H9 (cell line): ENCODE measurements around the gene CRYBB1. TPM values are rescaled to one million over a fixed set of nuclear protein-coding genes. Genes with fewer than 3 reads are reported as not detected.

Experiments used
- DNase-seq: peaks from one replicate; pipeline ENCODE4 v3.0.0-alpha.2; 2017
- H2AFZ ChIP-seq: one replicate; pipeline ENCODE4 v1.6.1; 2013; ENCODE audit warnings: mild to moderate bottlenecking, low read length, control low read depth, moderate library complexity
- H2AK5ac ChIP-seq: 2 replicates; pipeline ENCODE4 v1.6.1; 2013; ENCODE audit warnings: low read length, control low read depth, mixed read lengths; ENCODE audit not compliant: insufficient read length
- H2BK120ac ChIP-seq: one replicate; pipeline ENCODE4 v1.6.1; 2013; ENCODE audit warnings: low read depth, mild to moderate bottlenecking, low read length, control low read depth, inconsistent platforms; ENCODE audit not compliant: poor library complexity, severe bottlenecking
- H2BK12ac ChIP-seq: 2 replicates; pipeline ENCODE4 v1.6.1; 2013; ENCODE audit warnings: low read length, control low read depth, mixed read lengths, low read depth; ENCODE audit not compliant: insufficient read length
- H2BK15ac ChIP-seq: 2 replicates; pipeline ENCODE4 v1.6.1; 2013; ENCODE audit warnings: low read depth, low read length, control low read depth
- H2BK20ac ChIP-seq: one replicate; pipeline ENCODE4 v1.6.1; 2013; ENCODE audit warnings: low read depth, mild to moderate bottlenecking, low read length, control low read depth, inconsistent platforms; ENCODE audit not compliant: poor library complexity, severe bottlenecking
- H2BK5ac ChIP-seq: 2 replicates; pipeline ENCODE4 v1.6.1; 2013; ENCODE audit warnings: low read length, control low read depth, mixed read lengths; ENCODE audit not compliant: insufficient read length
- H3K14ac ChIP-seq: 2 replicates; pipeline ENCODE4 v1.6.1; 2013; ENCODE audit warnings: low read length, control low read depth; ENCODE audit not compliant: insufficient read depth
- H3K18ac ChIP-seq: 2 replicates; pipeline ENCODE4 v1.6.1; 2013; ENCODE audit warnings: low read depth, mild to moderate bottlenecking, mixed read lengths, low read length, control low read depth; ENCODE audit not compliant: insufficient read length
- H3K23ac ChIP-seq: 2 replicates; pipeline ENCODE4 v1.6.1; 2013; ENCODE audit warnings: low read length, control low read depth, mixed read lengths, low read depth; ENCODE audit not compliant: insufficient read length
- H3K23me2 ChIP-seq: 2 replicates; pipeline ENCODE4 v1.6.1; 2013; ENCODE audit warnings: low read depth, mild to moderate bottlenecking, mixed read lengths, low read length, control low read depth; ENCODE audit not compliant: insufficient read length, poor library complexity, severe bottlenecking
- H3K27ac ChIP-seq: 2 replicates; pipeline ENCODE4 v1.5.1; 2013; ENCODE audit warnings: low read length, control low read depth, mixed read lengths, low read depth; ENCODE audit not compliant: insufficient read length
- H3K27me3 ChIP-seq: 2 replicates; pipeline ENCODE4 v1.6.1; 2013; ENCODE audit warnings: low read length, control low read depth, inconsistent platforms; ENCODE audit not compliant: insufficient read depth
- H3K4ac ChIP-seq: 2 replicates; pipeline ENCODE4 v1.6.1; 2013; ENCODE audit warnings: low read depth, mild to moderate bottlenecking, control low read depth, inconsistent platforms, low read length, moderate library complexity
- H3K4me1 ChIP-seq: 2 replicates; pipeline ENCODE4 v1.6.1; 2013; ENCODE audit warnings: low read length, control low read depth, inconsistent platforms; ENCODE audit not compliant: insufficient read depth
- H3K4me2 ChIP-seq: 2 replicates; pipeline ENCODE4 v1.6.1; 2013; ENCODE audit warnings: low read length, control low read depth, mixed read lengths; ENCODE audit not compliant: insufficient read length, insufficient read depth
- H3K56ac ChIP-seq: 2 replicates; pipeline ENCODE4 v1.6.1; 2013; ENCODE audit warnings: low read depth, mild to moderate bottlenecking, mixed read lengths, low read length, control low read depth; ENCODE audit not compliant: insufficient read length
- H3K79me1 ChIP-seq: 2 replicates; pipeline ENCODE4 v1.6.1; 2013; ENCODE audit warnings: low read depth, mild to moderate bottlenecking, moderate library complexity, low read length, control low read depth, inconsistent platforms; ENCODE audit not compliant: insufficient read depth, poor library complexity, severe bottlenecking
- H3K79me2 ChIP-seq: 2 replicates; pipeline ENCODE4 v1.6.1; 2013; ENCODE audit warnings: low read length, control low read depth, inconsistent platforms; ENCODE audit not compliant: insufficient read depth
- H3K9ac ChIP-seq: 2 replicates; pipeline ENCODE4 v1.6.1; 2013; ENCODE audit warnings: low read length, control low read depth, mixed read lengths; ENCODE audit not compliant: insufficient read length; ENCODE audit errors: extremely low read depth
- H3K9me3 ChIP-seq: one replicate; pipeline ENCODE4 v1.6.1; 2013; ENCODE audit warnings: low read depth, low read length, inconsistent platforms; ENCODE audit not compliant: control insufficient read depth
- H3T11ph ChIP-seq: one replicate; pipeline ENCODE4 v1.6.1; 2013; ENCODE audit warnings: mild to moderate bottlenecking, low read length, control low read depth, inconsistent platforms
- H4K20me1 ChIP-seq: one replicate; pipeline ENCODE4 v1.6.1; 2013; ENCODE audit not compliant: control insufficient read depth, insufficient read length, insufficient read depth
- H4K5ac ChIP-seq: 2 replicates; pipeline ENCODE4 v1.6.1; 2013; ENCODE audit warnings: low read depth, mild to moderate bottlenecking, mixed read lengths, low read length, control low read depth; ENCODE audit not compliant: insufficient read length
- H4K8ac ChIP-seq: replicated peaks from 2 replicates; pipeline ENCODE4 v1.6.1; 2013; ENCODE audit warnings: low read length, control low read depth, mixed read lengths, low read depth; ENCODE audit not compliant: insufficient read length
- H4K91ac ChIP-seq: 2 replicates; pipeline ENCODE4 v1.6.1; 2013; ENCODE audit warnings: low read depth, mild to moderate bottlenecking, moderate library complexity, mixed read lengths, low read length, control low read depth; ENCODE audit not compliant: insufficient read length
- H3K27ac Mint-ChIP-seq, 3 experiments: 2 replicates in 2 of 3; 3 replicates in 1 of 3; pipeline ENCODE4 v1.8.0; 2020 to 2021; ENCODE audit warnings: mixed read lengths in 3 of 3, mild to moderate bottlenecking in 1 of 3, moderate library complexity in 1 of 3
- H3K27me3 Mint-ChIP-seq: 2 replicates; pipeline ENCODE4 v1.8.0; 2021; ENCODE audit warnings: low read depth, mild to moderate bottlenecking, moderate library complexity, mixed read lengths
- H3K36me3 Mint-ChIP-seq, 3 experiments: 2 replicates in 2 of 3; 3 replicates in 1 of 3; pipeline ENCODE4 v1.8.0; 2020 to 2021; ENCODE audit warnings: low read depth in 3 of 3, mixed read lengths in 3 of 3; ENCODE audit not compliant: insufficient read depth in 1 of 3
- H3K4me1 Mint-ChIP-seq, 2 experiments: 2 replicates each; pipeline ENCODE4 v1.8.0; 2020; ENCODE audit warnings: mixed read lengths in 2 of 2
- H3K4me3 Mint-ChIP-seq, 2 experiments: 2 replicates in 1 of 2; 3 replicates in 1 of 2; pipeline ENCODE4 v1.8.0; 2020 to 2021; ENCODE audit warnings: mild to moderate bottlenecking in 2 of 2, mixed read lengths in 2 of 2, moderate library complexity in 1 of 2
- H3K9me3 Mint-ChIP-seq, 2 experiments: 2 replicates in 1 of 2; 3 replicates in 1 of 2; pipeline ENCODE4 v1.8.0; 2020; ENCODE audit warnings: mild to moderate bottlenecking in 2 of 2, mixed read lengths in 2 of 2, moderate library complexity in 1 of 2
- CTCF ChIP-seq: fragments of 200-600 bp; sonication (generic); conservative IDR thresholded peaks from 3 replicates; pipeline ENCODE4 v1.8.0; 2021; ENCODE audit warnings: antibody characterized with exemption, mild to moderate bottlenecking
- WGBS: extraction: QIAGEN DNeasy Blood & Tissue Kit; methylation state at CpG from one replicate; pipeline ENCODE4 v1.1.7; 2013; ENCODE audit warnings: missing lambda C conversion rate, low lambda C conversion rate, mixed read lengths; ENCODE audit not compliant: insufficient read length; ENCODE audit errors: extremely low coverage; 5-methylcytosine and 5-hydroxymethylcytosine counted together
- total RNA-seq: library from RNA; stranded (reverse); gene quantifications from 2 replicates; pipeline ENCODE4 v1.2.1, GENCODE V29; 2021

The CRYBB1 gene
- total RNA-seq, 1 experiment from 2014 or later: 5.4 TPM

- Histone ChIP-seq H3K27me3 (peaks cover 6% of the 10 kb centered on the region; the same call in 1 of the 2 replicates), H2BK12ac (no peak overlapping the region), H3K14ac (no peak overlapping the region), H2BK20ac (no peak overlapping the region), H2BK120ac (no peak overlapping the region), H3K23ac (no peak overlapping the region), H2AK5ac (no peak overlapping the region), H3K4me2 (no peak overlapping the region), H4K5ac (no peak overlapping the region), H2BK5ac (no peak overlapping the region), H3K18ac (no peak overlapping the region), H3K79me2 (no peaks in the 10 kb centered on the region), H3K4me1 (peaks cover 12% of the 10 kb centered on the region; the same call in 1 of the 2 replicates), H4K20me1 (no peaks in the 10 kb centered on the region), H3K56ac (no peak overlapping the region), H3K9ac (no peak overlapping the region), H3K9me3 (no peaks in the 10 kb centered on the region), H3K27ac (no peak overlapping the region), H2BK15ac (no peak overlapping the region), H3K79me1 (no peaks in the 10 kb centered on the region), H4K91ac (no peak overlapping the region), H3K23me2 (no peaks in the 10 kb centered on the region), H2AFZ (no peak overlapping the region), H4K8ac (no peak overlapping the region), H3K4ac (no peak overlapping the region), H3T11ph (no peak overlapping the region)
- Mint-ChIP-seq H3K4me1 (peaks cover 42 to 43% of the 10 kb centered on the region in 2 experiments), H3K27me3 (peaks cover 32% of the 10 kb centered on the region), H3K27ac (peak overlapping the region in 1 of 3 experiments; percentile 57; a peak in 1 of 7 replicates), H3K4me3 (no peak overlapping the region; a peak in 1 of 5 replicates), H3K36me3 (no peaks in the 10 kb centered on the region; a peak in 1 of 7 replicates), H3K9me3 (no peaks in the 10 kb centered on the region; a peak in 1 of 5 replicates)
- no CpG with 5 or more reads among the region's 2 CpGs for WGBS
- no peak for DNase-seq
- TF ChIP-seq CTCF: no peak
Observed at GRCh38 chr22:26608129-26608528, 9.7 kb downstream of the CRYBB1 start.
